SK-N-SH (cell line): Measurements from ENCODE around the gene UBE3C.

Experiments used
- EZH2phosphoT487 ChIP-seq: fragments of 200-600 bp; sonication (generic); IDR thresholded peaks from 2 replicates; pipeline ENCODE4 v1.6.1; 2017; ENCODE audit warnings: low read depth, mixed run types, mild to moderate bottlenecking, antibody characterized with exemption, moderate library complexity, borderline replicate concordance
- GABPA ChIP-seq: IDR thresholded peaks from 2 replicates; pipeline ENCODE4 v1.4.0; 2012; ENCODE audit warnings: low read depth, mild to moderate bottlenecking
- NFIC ChIP-seq: IDR thresholded peaks from 2 replicates; pipeline ENCODE4 v1.4.0; 2012; ENCODE audit warnings: borderline replicate concordance
- RAD21 ChIP-seq: IDR thresholded peaks from 2 replicates; pipeline ENCODE4 v1.6.1; 2012; ENCODE audit warnings: mild to moderate bottlenecking, low read length
- SMC3 ChIP-seq: IDR thresholded peaks from 2 replicates; pipeline ENCODE4 v1.6.1; 2012; ENCODE audit warnings: low read depth, low read length, improper control_type of control experiment
- TF ChIP-seq, protein P1 (sequence below): fragments of 200-600 bp; sonication (generic); IDR thresholded peaks from 2 replicates; pipeline ENCODE4 v1.6.1; 2017; ENCODE audit warnings: antibody characterized with exemption, mild to moderate bottlenecking, moderate library complexity
- TF ChIP-seq, protein P2 (sequence below): fragments of 150-350 bp; IDR thresholded peaks from 2 replicates; pipeline ENCODE4 v1.6.1; 2017; ENCODE audit warnings: antibody characterized with exemption, low read length, low read depth, borderline replicate concordance
- TF ChIP-seq, protein P3 (sequence below): fragments of 150-350 bp; IDR thresholded peaks from 2 replicates; pipeline ENCODE4 v1.6.1; 2016; ENCODE audit warnings: mild to moderate bottlenecking, low read depth, low read length
- TF ChIP-seq, protein P4 (sequence below): IDR thresholded peaks from 2 replicates; pipeline ENCODE4 v1.4.0; 2012; ENCODE audit warnings: low read depth, borderline replicate concordance
- TF ChIP-seq, protein P5 (sequence below): IDR thresholded peaks from 2 replicates; pipeline ENCODE4 v1.6.1; 2012; ENCODE audit warnings: mild to moderate bottlenecking, low read depth, low read length, moderate library complexity

DNA sequence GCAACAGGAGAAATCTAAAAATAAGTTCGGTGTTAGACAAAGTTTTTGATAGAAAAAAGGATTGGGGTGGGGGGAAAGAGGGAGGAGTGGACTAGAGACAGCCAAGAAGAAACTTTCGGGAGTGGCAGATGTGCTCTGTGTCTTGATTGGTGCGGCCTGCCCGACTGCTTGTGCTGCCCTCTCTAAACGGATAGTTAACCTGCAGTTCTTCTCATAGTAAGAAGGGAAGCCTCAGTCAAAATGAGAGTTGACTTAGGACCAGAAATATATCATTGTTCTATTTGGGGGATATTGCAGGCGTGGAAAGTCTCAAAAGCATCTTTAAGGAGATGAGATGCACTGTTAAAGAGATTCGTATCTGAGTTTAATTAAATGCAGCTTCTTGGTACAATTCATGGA, 39.3 kb downstream of the UBE3C start:
- TF ChIP-seq, protein P1, sequence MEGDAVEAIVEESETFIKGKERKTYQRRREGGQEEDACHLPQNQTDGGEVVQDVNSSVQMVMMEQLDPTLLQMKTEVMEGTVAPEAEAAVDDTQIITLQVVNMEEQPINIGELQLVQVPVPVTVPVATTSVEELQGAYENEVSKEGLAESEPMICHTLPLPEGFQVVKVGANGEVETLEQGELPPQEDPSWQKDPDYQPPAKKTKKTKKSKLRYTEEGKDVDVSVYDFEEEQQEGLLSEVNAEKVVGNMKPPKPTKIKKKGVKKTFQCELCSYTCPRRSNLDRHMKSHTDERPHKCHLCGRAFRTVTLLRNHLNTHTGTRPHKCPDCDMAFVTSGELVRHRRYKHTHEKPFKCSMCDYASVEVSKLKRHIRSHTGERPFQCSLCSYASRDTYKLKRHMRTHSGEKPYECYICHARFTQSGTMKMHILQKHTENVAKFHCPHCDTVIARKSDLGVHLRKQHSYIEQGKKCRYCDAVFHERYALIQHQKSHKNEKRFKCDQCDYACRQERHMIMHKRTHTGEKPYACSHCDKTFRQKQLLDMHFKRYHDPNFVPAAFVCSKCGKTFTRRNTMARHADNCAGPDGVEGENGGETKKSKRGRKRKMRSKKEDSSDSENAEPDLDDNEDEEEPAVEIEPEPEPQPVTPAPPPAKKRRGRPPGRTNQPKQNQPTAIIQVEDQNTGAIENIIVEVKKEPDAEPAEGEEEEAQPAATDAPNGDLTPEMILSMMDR = no peak
- TF ChIP-seq NFIC (no peak), RAD21 (no peak), SMC3 (no peak), GABPA (no peak), EZH2phosphoT487 (no peak)
- TF ChIP-seq, protein P2, sequence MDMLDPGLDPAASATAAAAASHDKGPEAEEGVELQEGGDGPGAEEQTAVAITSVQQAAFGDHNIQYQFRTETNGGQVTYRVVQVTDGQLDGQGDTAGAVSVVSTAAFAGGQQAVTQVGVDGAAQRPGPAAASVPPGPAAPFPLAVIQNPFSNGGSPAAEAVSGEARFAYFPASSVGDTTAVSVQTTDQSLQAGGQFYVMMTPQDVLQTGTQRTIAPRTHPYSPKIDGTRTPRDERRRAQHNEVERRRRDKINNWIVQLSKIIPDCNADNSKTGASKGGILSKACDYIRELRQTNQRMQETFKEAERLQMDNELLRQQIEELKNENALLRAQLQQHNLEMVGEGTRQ = no peak
- TF ChIP-seq, protein P3, sequence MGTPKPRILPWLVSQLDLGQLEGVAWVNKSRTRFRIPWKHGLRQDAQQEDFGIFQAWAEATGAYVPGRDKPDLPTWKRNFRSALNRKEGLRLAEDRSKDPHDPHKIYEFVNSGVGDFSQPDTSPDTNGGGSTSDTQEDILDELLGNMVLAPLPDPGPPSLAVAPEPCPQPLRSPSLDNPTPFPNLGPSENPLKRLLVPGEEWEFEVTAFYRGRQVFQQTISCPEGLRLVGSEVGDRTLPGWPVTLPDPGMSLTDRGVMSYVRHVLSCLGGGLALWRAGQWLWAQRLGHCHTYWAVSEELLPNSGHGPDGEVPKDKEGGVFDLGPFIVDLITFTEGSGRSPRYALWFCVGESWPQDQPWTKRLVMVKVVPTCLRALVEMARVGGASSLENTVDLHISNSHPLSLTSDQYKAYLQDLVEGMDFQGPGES = no peak
- TF ChIP-seq, protein P4, sequence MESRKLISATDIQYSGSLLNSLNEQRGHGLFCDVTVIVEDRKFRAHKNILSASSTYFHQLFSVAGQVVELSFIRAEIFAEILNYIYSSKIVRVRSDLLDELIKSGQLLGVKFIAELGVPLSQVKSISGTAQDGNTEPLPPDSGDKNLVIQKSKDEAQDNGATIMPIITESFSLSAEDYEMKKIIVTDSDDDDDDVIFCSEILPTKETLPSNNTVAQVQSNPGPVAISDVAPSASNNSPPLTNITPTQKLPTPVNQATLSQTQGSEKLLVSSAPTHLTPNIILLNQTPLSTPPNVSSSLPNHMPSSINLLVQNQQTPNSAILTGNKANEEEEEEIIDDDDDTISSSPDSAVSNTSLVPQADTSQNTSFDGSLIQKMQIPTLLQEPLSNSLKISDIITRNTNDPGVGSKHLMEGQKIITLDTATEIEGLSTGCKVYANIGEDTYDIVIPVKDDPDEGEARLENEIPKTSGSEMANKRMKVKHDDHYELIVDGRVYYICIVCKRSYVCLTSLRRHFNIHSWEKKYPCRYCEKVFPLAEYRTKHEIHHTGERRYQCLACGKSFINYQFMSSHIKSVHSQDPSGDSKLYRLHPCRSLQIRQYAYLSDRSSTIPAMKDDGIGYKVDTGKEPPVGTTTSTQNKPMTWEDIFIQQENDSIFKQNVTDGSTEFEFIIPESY = no peak
- TF ChIP-seq, protein P5, sequence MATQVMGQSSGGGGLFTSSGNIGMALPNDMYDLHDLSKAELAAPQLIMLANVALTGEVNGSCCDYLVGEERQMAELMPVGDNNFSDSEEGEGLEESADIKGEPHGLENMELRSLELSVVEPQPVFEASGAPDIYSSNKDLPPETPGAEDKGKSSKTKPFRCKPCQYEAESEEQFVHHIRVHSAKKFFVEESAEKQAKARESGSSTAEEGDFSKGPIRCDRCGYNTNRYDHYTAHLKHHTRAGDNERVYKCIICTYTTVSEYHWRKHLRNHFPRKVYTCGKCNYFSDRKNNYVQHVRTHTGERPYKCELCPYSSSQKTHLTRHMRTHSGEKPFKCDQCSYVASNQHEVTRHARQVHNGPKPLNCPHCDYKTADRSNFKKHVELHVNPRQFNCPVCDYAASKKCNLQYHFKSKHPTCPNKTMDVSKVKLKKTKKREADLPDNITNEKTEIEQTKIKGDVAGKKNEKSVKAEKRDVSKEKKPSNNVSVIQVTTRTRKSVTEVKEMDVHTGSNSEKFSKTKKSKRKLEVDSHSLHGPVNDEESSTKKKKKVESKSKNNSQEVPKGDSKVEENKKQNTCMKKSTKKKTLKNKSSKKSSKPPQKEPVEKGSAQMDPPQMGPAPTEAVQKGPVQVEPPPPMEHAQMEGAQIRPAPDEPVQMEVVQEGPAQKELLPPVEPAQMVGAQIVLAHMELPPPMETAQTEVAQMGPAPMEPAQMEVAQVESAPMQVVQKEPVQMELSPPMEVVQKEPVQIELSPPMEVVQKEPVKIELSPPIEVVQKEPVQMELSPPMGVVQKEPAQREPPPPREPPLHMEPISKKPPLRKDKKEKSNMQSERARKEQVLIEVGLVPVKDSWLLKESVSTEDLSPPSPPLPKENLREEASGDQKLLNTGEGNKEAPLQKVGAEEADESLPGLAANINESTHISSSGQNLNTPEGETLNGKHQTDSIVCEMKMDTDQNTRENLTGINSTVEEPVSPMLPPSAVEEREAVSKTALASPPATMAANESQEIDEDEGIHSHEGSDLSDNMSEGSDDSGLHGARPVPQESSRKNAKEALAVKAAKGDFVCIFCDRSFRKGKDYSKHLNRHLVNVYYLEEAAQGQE = no peak
